GM08714 (cell line): ENCODE results near the gene BAIAP3.
"Not testable (repeated sequence)": the region's sequence is repeated elsewhere in the genome, so short reads cannot be mapped to it uniquely, and the experiment has no call there.

Experiments
- H3K4me3 ChIP-seq: fragments of 200-500 bp; sonication (Bioruptor generic); 2 replicates; pipeline ENCODE4 v1.5.1; 2014; ENCODE audit warnings: mild to moderate bottlenecking, low read length, inconsistent platforms
- ZNF274 ChIP-seq: IDR thresholded peaks from 2 replicates; pipeline ENCODE4 v1.6.1; 2012; ENCODE audit warnings: mild to moderate bottlenecking, low read depth, low read length

Gene BAIAP3

DNA sequence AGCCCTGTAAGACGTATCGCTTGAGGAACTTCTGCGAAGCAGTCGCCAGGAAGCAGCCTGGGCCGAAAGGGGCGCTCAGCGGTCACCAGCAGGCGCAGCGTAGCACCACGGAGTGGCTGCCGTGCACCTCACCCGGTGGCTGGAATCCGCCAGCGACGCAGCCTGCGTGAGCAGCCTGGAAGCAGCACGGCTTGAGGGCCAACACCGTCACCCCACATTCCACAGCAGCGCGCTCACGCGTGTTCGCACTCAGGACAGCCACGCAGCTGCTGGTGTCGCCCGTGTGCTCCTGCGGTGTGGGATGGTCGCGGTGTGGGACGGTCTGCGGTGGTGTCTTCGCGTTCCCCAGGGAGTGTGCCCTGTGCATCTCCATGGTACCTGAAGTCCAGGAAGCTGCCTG, 14.4 kb upstream of the BAIAP3 start:
- H3K4me3 ChIP-seq, result no peak overlapping the region
- TF ChIP-seq ZNF274, result no peak

DNA sequence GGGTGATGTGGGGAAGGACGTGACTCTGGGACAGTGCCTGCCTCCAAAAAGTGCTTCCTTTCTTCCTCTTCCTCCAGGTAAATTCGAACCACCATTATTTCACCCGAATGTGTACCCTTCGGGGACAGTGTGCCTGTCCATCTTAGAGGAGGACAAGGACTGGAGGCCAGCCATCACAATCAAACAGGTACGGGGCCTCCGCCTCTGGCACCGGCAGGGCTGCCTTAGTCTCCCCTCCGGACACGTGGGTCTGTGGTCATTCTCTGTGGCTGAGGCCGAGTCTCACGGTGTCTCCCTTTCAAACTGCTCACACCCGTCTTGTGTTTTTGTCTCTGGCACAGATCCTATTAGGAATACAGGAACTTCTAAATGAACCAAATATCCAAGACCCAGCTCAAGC, 13.3 kb upstream of the BAIAP3 start:
- no peak overlapping the region for H3K4me3 ChIP-seq
- no peak for TF ChIP-seq ZNF274

DNA sequence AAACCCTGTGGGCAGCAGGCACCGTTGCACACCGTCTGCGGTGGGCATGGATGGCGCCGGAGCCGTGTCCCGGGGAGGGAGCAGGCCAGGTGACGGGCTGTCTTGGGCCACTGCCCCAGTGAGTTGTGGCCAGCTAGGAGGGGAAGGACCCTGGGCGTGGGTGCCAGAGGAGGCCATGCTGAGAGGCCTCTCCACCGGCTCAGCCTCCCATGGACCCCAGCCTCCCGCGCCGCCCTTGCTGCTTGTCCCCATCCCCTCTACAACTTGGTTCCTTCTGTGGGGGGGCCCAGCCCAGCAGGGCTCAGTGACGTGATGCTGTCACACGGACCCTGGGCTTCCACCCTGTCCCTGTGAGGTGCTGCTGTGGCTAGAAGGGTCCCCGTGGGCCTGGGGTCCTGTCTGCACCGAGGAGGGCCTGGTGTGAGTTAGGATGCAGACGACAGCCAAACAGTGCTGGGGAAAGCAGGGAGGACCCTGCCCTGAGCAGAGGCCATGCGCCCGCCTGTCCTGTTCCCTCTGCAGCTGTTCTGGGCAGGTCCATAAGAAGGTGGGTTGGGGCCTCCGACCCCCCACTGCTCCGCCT, 12.7 kb upstream of the BAIAP3 start:
- TF ChIP-seq ZNF274, result no peak
- no peak overlapping the region for H3K4me3 ChIP-seq

DNA sequence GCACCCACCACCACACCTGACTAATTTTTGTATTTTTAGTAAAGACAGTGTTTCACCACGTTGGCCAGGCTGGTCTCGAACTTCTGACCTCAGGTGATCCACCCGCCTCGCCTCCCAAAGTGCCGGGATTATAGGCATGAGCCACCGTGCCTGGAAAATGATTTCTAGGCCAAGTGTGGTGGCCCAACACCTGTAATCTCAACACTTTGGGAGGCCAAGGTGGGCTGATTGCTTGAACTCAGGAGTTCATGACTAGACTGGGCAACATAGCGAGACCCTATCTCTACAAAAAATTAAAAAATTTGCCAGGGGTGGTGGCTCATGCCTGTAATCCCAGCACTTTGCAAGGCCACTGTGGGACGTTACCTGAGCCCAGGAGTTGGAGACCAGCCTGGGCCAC, 11.0 kb upstream of the BAIAP3 start:
- no peak overlapping the region for H3K4me3 ChIP-seq
- TF ChIP-seq ZNF274, result no peak

DNA sequence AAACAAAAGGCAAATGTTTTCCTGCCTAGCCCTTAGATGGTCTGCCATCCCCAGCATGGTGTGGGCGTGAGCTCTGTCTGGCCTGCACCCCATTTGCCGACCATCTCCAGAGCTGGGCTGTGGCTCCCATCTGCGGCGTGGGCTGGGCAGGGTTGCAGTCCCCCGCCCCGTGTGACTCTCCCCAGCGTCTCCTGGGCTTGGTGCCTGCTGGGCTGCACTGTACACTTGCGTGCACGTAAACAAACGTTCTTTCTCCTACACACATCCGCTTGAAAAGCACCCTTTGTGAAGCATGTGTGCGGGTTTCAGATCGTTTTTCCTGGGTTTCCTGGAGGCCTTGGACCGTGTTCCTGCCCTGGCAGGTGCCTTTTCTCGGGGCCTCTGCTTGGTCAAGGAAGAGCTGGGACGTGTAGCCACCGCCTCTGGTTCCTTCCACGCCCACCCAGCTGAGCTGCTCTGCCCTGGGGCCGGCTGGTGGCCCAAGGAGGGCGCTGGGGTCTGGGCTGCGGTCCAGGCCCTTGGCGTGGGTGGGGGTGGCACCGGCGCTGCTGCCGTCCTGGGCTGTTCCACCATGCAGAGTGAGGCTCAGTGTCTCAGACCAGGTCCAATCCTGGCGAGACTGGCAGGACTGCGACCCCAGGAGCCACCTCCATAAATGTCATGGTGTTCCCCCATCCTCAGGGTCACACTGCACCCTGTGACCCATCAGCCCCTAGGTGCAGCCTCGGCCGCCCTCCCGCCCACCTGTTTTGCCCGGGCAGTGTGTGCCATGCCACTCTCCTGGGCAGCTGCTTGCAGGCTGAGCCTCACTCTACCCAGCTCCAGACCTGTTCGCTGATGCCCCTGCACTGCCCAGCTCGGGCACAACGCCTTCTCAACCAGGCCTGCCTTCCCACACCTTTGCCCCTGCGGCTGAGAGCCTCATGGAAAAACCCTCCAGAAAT, 9.9 kb upstream of the BAIAP3 start:
- H3K4me3 ChIP-seq, result no peak overlapping the region
- TF ChIP-seq ZNF274, result no peak

DNA sequence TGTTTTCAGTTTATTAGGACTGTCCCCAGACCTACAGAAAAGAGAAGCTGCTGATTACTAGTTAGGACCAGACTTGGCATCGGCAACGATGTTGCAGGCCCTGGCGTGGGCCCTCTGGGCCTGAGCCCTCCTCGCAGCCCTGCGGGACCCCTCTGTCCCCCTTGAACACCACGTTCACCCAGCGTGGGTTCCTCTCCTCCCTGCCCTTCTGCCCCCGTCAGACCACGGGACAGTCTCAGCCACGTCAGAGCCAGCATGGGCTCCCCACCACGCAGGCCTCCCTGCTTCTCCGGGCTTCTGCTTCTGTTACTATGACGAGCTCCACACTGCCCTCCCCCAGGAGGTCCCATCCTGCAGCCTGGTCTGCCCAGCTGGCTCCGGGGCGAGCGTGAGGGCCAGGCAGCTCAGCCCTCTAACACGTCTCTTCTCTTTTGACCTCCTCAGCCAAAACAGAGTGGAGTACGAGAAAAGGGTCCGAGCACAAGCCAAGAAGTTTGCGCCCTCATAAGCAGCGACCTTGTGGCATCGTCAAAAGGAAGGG, 9.1 kb upstream of the BAIAP3 start:
- H3K4me3 ChIP-seq, result no peak overlapping the region
- no peak for TF ChIP-seq ZNF274

DNA sequence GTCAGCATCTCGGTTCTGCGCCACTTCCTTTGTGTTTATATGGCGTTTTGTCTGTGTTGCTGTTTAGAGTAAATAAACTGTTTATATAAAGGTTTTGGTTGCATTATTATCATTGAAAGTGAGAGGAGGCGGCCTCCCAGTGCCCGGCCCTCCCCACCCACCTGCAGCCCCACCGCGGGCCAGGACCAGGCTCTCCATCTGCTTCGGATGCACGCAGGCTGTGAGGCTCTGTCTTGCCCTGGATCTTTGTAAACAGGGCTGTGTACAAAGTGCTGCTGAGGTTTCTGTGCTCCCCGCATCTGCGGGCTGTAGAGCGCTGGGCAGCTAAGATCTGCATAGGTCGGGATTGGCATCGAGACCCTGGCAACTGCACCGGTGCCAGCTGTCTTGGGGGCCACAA, 8.2 kb upstream of the BAIAP3 start:
- no peak overlapping the region for H3K4me3 ChIP-seq
- no peak for TF ChIP-seq ZNF274

DNA sequence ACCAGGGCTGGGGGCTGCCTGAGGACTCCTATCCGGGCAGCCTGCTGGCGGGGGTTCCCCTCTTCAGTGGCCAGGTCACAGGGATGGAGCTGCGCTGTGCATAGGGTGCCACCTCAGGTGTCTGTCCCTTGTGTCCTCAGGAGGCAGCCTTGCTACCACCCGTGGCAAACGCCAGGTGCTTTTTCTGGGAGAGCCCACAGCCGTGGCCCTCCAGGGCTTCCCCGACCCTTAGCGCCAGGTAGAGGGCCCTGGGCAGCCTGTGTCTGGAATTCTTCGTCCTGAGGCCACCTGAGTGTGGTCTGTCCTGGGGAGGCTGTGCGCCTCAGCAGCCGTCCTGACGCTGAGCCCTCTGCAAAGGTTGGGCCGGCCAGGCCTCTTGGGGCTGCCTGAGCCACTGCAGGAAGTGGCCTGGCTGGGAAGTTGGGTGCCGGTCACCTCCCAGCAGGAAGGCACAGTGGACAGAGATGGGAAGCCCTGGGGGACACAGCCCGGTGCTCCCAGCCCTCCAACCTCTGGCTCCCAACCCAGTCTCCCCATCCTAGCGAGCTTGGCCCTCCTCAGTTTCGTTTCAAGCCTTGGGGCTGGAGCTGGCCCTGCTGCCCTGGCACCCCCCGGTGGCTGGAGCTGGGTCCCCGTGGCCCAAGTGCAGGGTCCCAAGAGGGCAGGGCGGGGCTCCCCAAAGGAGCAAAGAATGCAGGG, 7.6 kb upstream of the BAIAP3 start:
- no peak overlapping the region for H3K4me3 ChIP-seq
- TF ChIP-seq ZNF274, result no peak

DNA sequence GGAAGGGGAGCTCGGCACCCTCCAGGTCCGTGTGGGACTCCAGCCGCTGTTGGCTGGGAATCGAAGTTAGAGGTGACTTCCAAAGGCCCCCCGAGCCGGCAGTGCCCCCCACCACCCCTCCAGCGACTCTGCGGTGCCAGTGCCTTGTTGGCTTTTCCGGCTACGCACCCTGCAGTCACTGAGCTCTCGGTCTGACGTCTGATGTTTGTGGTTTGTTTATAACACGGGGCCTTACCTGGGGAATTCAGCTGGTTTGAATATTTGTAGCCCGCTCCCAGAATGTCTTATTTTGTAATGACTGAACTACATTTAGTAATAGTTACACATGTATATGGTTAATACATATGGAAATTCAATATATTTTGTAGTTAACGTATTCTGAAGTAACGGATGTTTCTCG, 7.1 kb upstream of the BAIAP3 start:
- H3K4me3 ChIP-seq, result no peak overlapping the region
- TF ChIP-seq ZNF274, result no peak

DNA sequence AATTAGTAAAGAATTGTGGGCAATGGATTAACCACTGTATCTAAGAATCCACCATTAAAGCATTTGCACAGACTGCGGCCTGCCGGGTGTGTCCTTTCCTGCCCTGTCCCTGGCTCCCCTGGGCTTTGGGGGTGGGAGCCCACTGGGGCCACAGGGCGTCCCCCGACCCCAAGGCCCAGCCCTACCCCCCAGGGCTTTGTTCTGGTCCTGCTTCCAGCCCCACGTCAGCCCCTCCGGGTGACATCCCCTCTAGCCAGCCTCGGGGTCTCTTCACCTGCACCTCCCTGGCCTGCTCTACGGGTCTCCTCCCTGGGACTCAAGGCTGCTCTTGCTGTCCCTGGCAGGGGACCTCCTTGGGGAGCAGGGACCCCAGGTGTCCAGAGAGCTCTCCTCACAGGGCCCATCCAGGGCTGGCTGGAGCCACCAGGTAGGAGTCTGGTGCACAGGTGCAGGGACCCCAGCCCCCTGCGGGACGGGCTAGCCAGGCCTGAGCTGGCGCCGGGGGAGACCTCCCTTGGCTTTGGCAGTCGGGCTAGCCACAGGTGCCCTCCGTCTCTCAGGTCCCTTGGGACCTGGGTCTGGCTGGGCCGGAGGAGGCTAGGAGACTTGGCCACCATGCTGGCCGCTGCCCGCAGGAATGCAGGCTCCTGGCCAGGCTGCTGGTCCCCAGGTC, 6.4 kb upstream of the BAIAP3 start:
- no peak for TF ChIP-seq ZNF274
- H3K4me3 ChIP-seq, result no peak overlapping the region

DNA sequence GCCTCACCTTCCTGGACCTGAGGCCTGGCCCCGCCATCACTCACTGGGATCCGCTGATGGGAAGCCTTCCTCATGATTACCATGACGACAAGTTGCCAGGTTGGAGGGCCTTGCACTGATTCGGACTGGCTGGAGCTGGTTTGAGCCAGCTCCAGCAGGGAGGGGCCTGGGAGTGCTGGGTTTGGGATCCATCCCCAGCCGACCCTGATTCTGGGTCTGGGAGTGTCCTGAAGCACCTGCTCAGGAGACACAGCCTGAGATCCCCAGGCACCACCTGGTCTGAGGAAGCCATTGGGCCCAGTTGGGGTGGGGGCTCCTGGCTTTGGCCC, 5.9 kb upstream of the BAIAP3 start:
- no peak for TF ChIP-seq ZNF274
- no peak overlapping the region for H3K4me3 ChIP-seq

DNA sequence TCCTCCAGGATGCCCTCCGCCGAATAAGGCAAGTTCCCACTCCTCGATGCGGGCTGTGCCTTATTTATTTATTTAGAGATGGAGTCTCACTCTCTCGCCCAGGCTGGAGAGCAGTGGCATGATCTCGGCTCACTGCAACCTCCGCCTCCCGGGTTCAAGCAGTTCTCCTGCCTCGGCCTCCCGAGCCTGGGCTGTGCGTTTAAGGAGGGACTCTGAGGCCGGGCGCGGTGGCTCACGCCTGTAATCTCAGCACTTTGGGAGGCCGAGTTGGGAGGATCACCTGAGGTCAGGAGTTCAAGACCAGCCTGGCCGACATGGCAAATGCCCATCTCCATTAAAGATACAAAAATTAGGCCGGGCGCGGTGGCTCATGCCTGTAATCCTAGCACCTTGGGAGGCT, 5.3 kb upstream of the BAIAP3 start:
- not testable (repeated sequence) for H3K4me3 ChIP-seq

DNA sequence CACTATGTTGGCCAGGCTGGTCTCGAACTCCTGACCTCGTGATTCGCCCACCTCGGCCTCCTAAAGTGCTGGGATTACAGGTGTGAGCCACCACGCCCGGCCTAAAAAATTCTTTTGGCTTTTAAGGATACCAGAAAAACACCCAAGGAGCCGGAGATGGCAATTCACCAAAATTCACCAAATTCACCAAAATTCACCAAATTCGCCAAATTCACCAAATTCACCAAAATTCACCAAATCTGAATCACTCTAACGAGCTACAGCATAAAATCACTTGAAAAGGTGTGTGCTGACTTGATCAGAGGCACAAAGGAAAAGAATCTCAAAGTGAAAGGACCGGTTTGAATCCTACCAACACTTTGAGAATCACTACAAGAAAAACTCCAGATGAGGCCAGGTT, 4.5 kb upstream of the BAIAP3 start:
- H3K4me3 ChIP-seq, result not testable (repeated sequence)

DNA sequence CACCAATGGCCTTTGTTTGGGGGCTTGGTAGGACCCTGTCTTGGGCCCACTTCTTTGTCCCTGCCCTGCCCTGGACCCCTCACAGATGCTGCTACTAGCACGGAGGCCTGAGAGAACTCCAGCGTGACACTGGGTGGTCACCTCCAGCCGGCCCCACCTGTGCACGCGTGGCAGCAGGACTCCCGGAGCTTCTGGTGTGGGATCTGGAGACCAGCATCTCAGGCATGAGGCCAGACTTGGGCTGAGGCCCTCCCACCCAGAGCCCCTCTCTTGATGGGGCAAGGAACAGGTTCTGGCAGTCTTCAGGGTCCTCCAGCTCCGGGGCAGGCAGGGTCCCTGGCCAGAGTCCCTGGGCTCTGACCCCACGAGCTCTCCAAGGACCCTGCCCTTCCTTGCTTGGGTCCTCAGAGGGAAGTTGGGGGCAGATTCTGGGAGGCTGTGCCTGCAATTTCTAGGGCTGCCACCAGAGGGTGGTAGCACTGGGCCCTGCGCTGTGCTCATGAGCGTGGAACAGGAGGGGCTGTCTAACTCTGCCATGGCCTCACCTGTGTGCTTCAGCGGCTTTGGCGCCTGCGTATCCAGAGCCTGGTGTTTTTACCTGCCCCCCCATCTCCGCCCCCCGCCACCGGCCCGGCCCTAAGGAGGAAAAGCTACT, 3.1 kb upstream of the BAIAP3 start:
- no peak overlapping the region for H3K4me3 ChIP-seq
- TF ChIP-seq ZNF274, result no peak
